ENCODE measurements around the gene KHDRBS2. TPM values are rescaled to one million over a fixed set of nuclear protein-coding genes. Genes with fewer than 3 reads are reported as not detected.
"Not testable (repeated sequence)": the region's sequence is repeated elsewhere in the genome, so short reads cannot be mapped to it uniquely, and the experiment has no call there.

The KHDRBS2 gene
- total and polyA plus RNA-seq, 5 experiments from 2014 or later = 0.26 to 0.27 TPM; not detected in 3

- ATAC-seq (no peak), DNase-seq (no peak)
- H3K27ac Mint-ChIP-seq = no peak overlapping the region
- peaks cover 0 to 32% (median 19%) of the 10 kb centered on the region in 9 donors for H3K9me3 Mint-ChIP-seq
- H3K36me3 Mint-ChIP-seq = no peaks in the 10 kb centered on the region
- H3K27me3 Mint-ChIP-seq = no peaks in the 10 kb centered on the region
- no peak overlapping the region for H3K4me3 Mint-ChIP-seq
- no peaks in the 10 kb centered on the region for H3K4me1 Mint-ChIP-seq
- POLR2A ChIA-PET = no interaction called here
These were observed 416.2 kb downstream of the KHDRBS2 start for GRCh38 chr6:61869632-61870400.

GRCh38 chr6:61868507-61869080, 417.4 kb downstream of the KHDRBS2 start:
- H3K4me1 Mint-ChIP-seq = no peaks in the 10 kb centered on the region
- no peak overlapping the region for H3K27ac Mint-ChIP-seq
- H3K27me3 Mint-ChIP-seq = no peaks in the 10 kb centered on the region
- H3K36me3 Mint-ChIP-seq = no peaks in the 10 kb centered on the region
- H3K4me3 Mint-ChIP-seq = no peak overlapping the region
- DNase-seq = no peak
- peaks cover 0 to 42% (median 26%) of the 10 kb centered on the region in 9 donors for H3K9me3 Mint-ChIP-seq
- POLR2A ChIA-PET = no interaction called here
- ATAC-seq = no peak

- POLR2A ChIA-PET = no interaction called here
- Mint-ChIP-seq H3K4me3 (no peak overlapping the region), H3K27me3 (no peaks in the 10 kb centered on the region), H3K36me3 (no peaks in the 10 kb centered on the region), H3K4me1 (no peaks in the 10 kb centered on the region), H3K27ac (no peak overlapping the region), H3K9me3 (peaks cover 4 to 50% (median 29%) of the 10 kb centered on the region in 9 donors)
- DNase-seq (no peak), ATAC-seq (no peak)
These were observed 418.4 kb downstream of the KHDRBS2 start for GRCh38 chr6:61867635-61868034.

GRCh38 chr6:61857541-61857940, 428.5 kb downstream of the KHDRBS2 start:
- peaks cover 0 to 32% (median 18%) of the 10 kb centered on the region in 9 donors for H3K9me3 Mint-ChIP-seq
- no peaks in the 10 kb centered on the region for H3K4me1 Mint-ChIP-seq
- DNase-seq (no peak), ATAC-seq (no peak)
- H3K27me3 Mint-ChIP-seq = no peaks in the 10 kb centered on the region
- POLR2A ChIA-PET = no interaction called here
- no peak overlapping the region for H3K4me3 Mint-ChIP-seq
- H3K36me3 Mint-ChIP-seq = no peaks in the 10 kb centered on the region
- H3K27ac Mint-ChIP-seq = no peak overlapping the region

- H3K9me3 Mint-ChIP-seq = peaks cover 0 to 16% (median 2%) of the 10 kb centered on the region in 9 donors
- ATAC-seq (no peak), DNase-seq (no peak)
- no peaks in the 10 kb centered on the region for H3K36me3 Mint-ChIP-seq
- H3K27me3 Mint-ChIP-seq = no peaks in the 10 kb centered on the region
- POLR2A ChIA-PET = no interaction called here
- no peaks in the 10 kb centered on the region for H3K4me1 Mint-ChIP-seq
- no peak overlapping the region for H3K27ac Mint-ChIP-seq
- H3K4me3 Mint-ChIP-seq = no peak overlapping the region
These were observed 444.1 kb downstream of the KHDRBS2 start for GRCh38 chr6:61841958-61842357.

- no peak for DNase-seq
These were observed 450.8 kb downstream of the KHDRBS2 start for GRCh38 chr6:61835237-61835636.

GRCh38 chr6:61833176-61833755, 452.8 kb downstream of the KHDRBS2 start:
- H3K4me3 Mint-ChIP-seq = no peak overlapping the region
- POLR2A ChIA-PET = no interaction called here
- DNase-seq = no peak
- ATAC-seq = no peak
- H3K9me3 Mint-ChIP-seq = peaks cover 0 to 29% (median 5%) of the 10 kb centered on the region in 9 donors
- H3K4me1 Mint-ChIP-seq = no peaks in the 10 kb centered on the region
- H3K27me3 Mint-ChIP-seq = no peaks in the 10 kb centered on the region
- H3K36me3 Mint-ChIP-seq = no peaks in the 10 kb centered on the region
- H3K27ac Mint-ChIP-seq = no peak overlapping the region

More at GRCh38 chr6:61835237-61835636, 450.8 kb downstream of the KHDRBS2 start:
- Mint-ChIP-seq H3K27ac (no peak overlapping the region), H3K9me3 (peaks cover 0 to 29% (median 5%) of the 10 kb centered on the region in 9 donors), H3K36me3 (no peaks in the 10 kb centered on the region), H3K27me3 (no peaks in the 10 kb centered on the region), H3K4me3 (no peak overlapping the region), H3K4me1 (no peaks in the 10 kb centered on the region)
- POLR2A ChIA-PET = no interaction called here
- no peak for ATAC-seq

GRCh38 chr6:61817716-61818115, 468.3 kb downstream of the KHDRBS2 start:
- Mint-ChIP-seq H3K27ac (no peak overlapping the region), H3K4me1 (no peaks in the 10 kb centered on the region), H3K36me3 (no peaks in the 10 kb centered on the region), H3K27me3 (no peaks in the 10 kb centered on the region), H3K4me3 (no peak overlapping the region), H3K9me3 (peaks cover 0 to 20% (median 5%) of the 10 kb centered on the region in 9 donors)
- DNase-seq (no peak), ATAC-seq (no peak)
- POLR2A ChIA-PET = no interaction called here

- H3K36me3 Mint-ChIP-seq = peaks cover 0 to 7% (median 0%) of the 10 kb centered on the region in 3 donors
- POLR2A ChIA-PET = no interaction called here
- no peaks in the 10 kb centered on the region for H3K4me1 Mint-ChIP-seq
- no peak overlapping the region for H3K27ac Mint-ChIP-seq
- ATAC-seq (no peak), DNase-seq (no peak)
- H3K27me3 Mint-ChIP-seq = no peaks in the 10 kb centered on the region
- no peak overlapping the region for H3K4me3 Mint-ChIP-seq
- peaks cover 0 to 24% (median 10%) of the 10 kb centered on the region in 9 donors for H3K9me3 Mint-ChIP-seq
These were observed 476.0 kb downstream of the KHDRBS2 start for GRCh38 chr6:61810047-61810446.

GRCh38 chr6:61809004-61809595, 476.9 kb downstream of the KHDRBS2 start:
- Mint-ChIP-seq H3K4me1 (no peaks in the 10 kb centered on the region), H3K9me3 (peaks cover 0 to 30% (median 12%) of the 10 kb centered on the region in 9 donors), H3K4me3 (no peak overlapping the region), H3K27ac (no peak overlapping the region), H3K27me3 (no peaks in the 10 kb centered on the region), H3K36me3 (peaks cover 0 to 7% (median 0%) of the 10 kb centered on the region in 3 donors)
- DNase-seq (no peak), ATAC-seq (no peak)
- POLR2A ChIA-PET = no interaction called here

- Mint-ChIP-seq H3K27ac (no peak overlapping the region), H3K9me3 (peaks cover 0 to 11% (median 2%) of the 10 kb centered on the region in 9 donors), H3K4me1 (no peaks in the 10 kb centered on the region), H3K27me3 (no peaks in the 10 kb centered on the region), H3K36me3 (no peaks in the 10 kb centered on the region), H3K4me3 (no peak overlapping the region)
- no peak for ATAC-seq
- POLR2A ChIA-PET = no interaction called here
- no peak for DNase-seq
These were observed 498.0 kb downstream of the KHDRBS2 start for GRCh38 chr6:61787998-61788397.

- H3K4me1 Mint-ChIP-seq, H3K36me3 Mint-ChIP-seq, POLR2A ChIA-PET: not testable (repeated sequence)
These were observed 516.6 kb downstream of the KHDRBS2 start for GRCh38 chr6:61769446-61769845.

GRCh38 chr6:61755739-61756138, 530.3 kb downstream of the KHDRBS2 start:
- no peak for ATAC-seq
- Mint-ChIP-seq H3K27ac (no peak overlapping the region), H3K9me3 (peaks cover 0 to 20% (median 16%) of the 10 kb centered on the region in 9 donors), H3K36me3 (no peaks in the 10 kb centered on the region), H3K4me1 (no peaks in the 10 kb centered on the region), H3K27me3 (no peaks in the 10 kb centered on the region), H3K4me3 (no peak overlapping the region)
- DNase-seq = no peak
- POLR2A ChIA-PET = no interaction called here

More at GRCh38 chr6:61769446-61769845, 516.6 kb downstream of the KHDRBS2 start:
- H3K9me3 Mint-ChIP-seq = peaks cover 3 to 43% (median 20%) of the 10 kb centered on the region in 9 donors
- not testable (repeated sequence) for H3K27me3 Mint-ChIP-seq, ATAC-seq, DNase-seq, H3K27ac Mint-ChIP-seq, H3K4me3 Mint-ChIP-seq

Data from naive thymus-derived CD8-positive, alpha-beta T cell (primary cell).